ENCODE data around the gene SORBS2.
"Not testable (repeated sequence)": the region's sequence is repeated elsewhere in the genome, so short reads cannot be mapped to it uniquely, and the experiment has no call there.

GRCh38 chr4:185559251-185559914 is 252.6 kb downstream of the SORBS2 start:
- not testable (repeated sequence) for TF ChIP-seq KDM1A (IDR thresholded peaks at IDR 0.05; ENCODE audit: borderline replicate concordance, low read length); TBP (IDR thresholded peaks at IDR 0.05; ENCODE audit: low read depth, low read length); MAX (IDR thresholded peaks at IDR 0.05); EZH2 (IDR thresholded peaks at IDR 0.05; ENCODE audit: low read depth, low read length, severe bottlenecking); POLR2A (IDR thresholded peaks at IDR 0.05; ENCODE audit: control extremely low read depth in 1 of 2, low read depth in 2 of 2, low read length in 2 of 2)
